PFSK-1 (cell line): ENCODE results near the gene HASPIN.

Source experiments
- FOXP2 ChIP-seq: optimal IDR thresholded peaks from 2 replicates; pipeline ENCODE3; 2011; ENCODE audit warnings: borderline replicate concordance, control low read depth, inconsistent platforms; ENCODE audit not compliant: insufficient read depth; ENCODE audit errors: extremely low read length, extremely low read depth
- POLR2AphosphoS5 ChIP-seq: IDR thresholded peaks from 2 replicates; pipeline ENCODE4 v1.6.1; 2012; ENCODE audit warnings: low read depth, mild to moderate bottlenecking, control low read depth, low read length, moderate library complexity
- REST ChIP-seq, 2 experiments: IDR thresholded peaks; 2 replicates each; pipeline versions ENCODE4 v1.6.1 to v1.8.0; 2011 to 2012; ENCODE audit warnings: low read depth in 2 of 2, low read length in 2 of 2, control low read depth in 1 of 2, inconsistent platforms in 1 of 2, mild to moderate bottlenecking in 1 of 2, moderate library complexity in 1 of 2; ENCODE audit not compliant: insufficient read depth in 1 of 2
- SIN3A ChIP-seq: IDR thresholded peaks from 2 replicates; pipeline ENCODE4 v1.6.1; 2012; ENCODE audit warnings: mild to moderate bottlenecking, low read length, moderate library complexity, borderline replicate concordance; ENCODE audit not compliant: insufficient read depth
- TAF1 ChIP-seq: IDR thresholded peaks from 2 replicates; pipeline ENCODE4 v1.6.1; 2012; ENCODE audit warnings: low read length, control low read depth, borderline replicate concordance; ENCODE audit not compliant: insufficient read depth

- TF ChIP-seq REST (IDR thresholded peaks at IDR 0.05; ENCODE audit: insufficient read depth in 1 of 2, low read depth in 2 of 2, low read length in 2 of 2) (no peak), POLR2AphosphoS5 (no peak), TAF1 (no peak), SIN3A (no peak), FOXP2 (no peak)
Observed at GRCh38 chr17:3772764-3773163, 49.1 kb downstream of the HASPIN start.
